Neutrophil (primary cell): ENCODE measurements around the gene LOXHD1.

Experiments
- H3K27ac ChIP-seq: fragments of 200-600 bp; sonication (generic); 2 replicates; pipeline ENCODE4 v1.5.1; 2016; ENCODE audit warnings: mild to moderate bottlenecking, moderate library complexity
- H3K27me3 ChIP-seq: fragments of 200-600 bp; sonication (generic); 2 replicates; pipeline ENCODE4 v1.6.0; 2016; ENCODE audit warnings: mild to moderate bottlenecking
- H3K36me3 ChIP-seq: fragments of 200-600 bp; sonication (generic); 2 replicates; pipeline ENCODE4 v1.5.1; 2017
- H3K4me1 ChIP-seq, 2 experiments: fragments of 200-600 bp in 1 of 2; sonication (generic) in 1 of 2; 1 replicate in 1 of 2; 2 replicates in 1 of 2; pipeline versions ENCODE4 v1.5.1 to v1.6.1; 2013 to 2016; ENCODE audit warnings: low read depth in 1 of 2, low read length in 1 of 2, mild to moderate bottlenecking in 1 of 2, moderate library complexity in 1 of 2; ENCODE audit not compliant: control insufficient read depth in 1 of 2, insufficient read depth in 1 of 2
- H3K4me3 ChIP-seq, 2 experiments: fragments of 200-600 bp in 1 of 2; sonication (generic) in 1 of 2; 1 replicate in 1 of 2; 2 replicates in 1 of 2; pipeline ENCODE4 v1.5.1; 2013 to 2016; ENCODE audit warnings: low read depth in 1 of 2, low read length in 1 of 2, mild to moderate bottlenecking in 1 of 2, moderate library complexity in 1 of 2
- H3K9me3 ChIP-seq: fragments of 200-600 bp; sonication (generic); 2 replicates; pipeline ENCODE4 v1.5.1; 2016
- TF ChIP-seq, protein P1 (sequence below): fragments of 200-600 bp; sonication (generic); IDR thresholded peaks from 2 replicates; pipeline ENCODE4 v1.5.1; 2016; ENCODE audit warnings: antibody characterized with exemption

LOXHD1 gene

DNA sequence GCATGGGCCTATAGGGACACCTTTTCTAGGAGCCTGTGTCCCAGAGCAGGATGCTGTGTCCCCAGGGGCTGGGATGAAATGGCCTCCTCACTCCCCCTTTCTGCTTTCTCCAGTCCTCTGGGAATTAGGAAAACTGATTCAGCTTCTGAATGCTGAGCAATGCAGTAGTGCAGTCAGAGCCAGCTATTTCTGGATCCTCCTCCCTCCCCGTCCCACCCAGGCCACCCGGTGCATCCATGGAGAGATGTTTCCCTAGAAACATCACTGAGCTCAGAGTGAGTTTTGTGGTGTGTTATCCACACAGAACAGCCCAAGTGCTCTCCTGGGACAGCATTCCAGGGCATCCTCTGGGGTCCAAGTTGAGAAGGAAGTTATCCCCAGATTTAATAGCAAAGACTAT lies 125.5 kb downstream of the LOXHD1 start:
- Histone ChIP-seq H3K4me1 (no peaks in the 10 kb centered on the region), H3K36me3 (peaks cover 98% of the 10 kb centered on the region), H3K4me3 (no peak overlapping the region)

DNA sequence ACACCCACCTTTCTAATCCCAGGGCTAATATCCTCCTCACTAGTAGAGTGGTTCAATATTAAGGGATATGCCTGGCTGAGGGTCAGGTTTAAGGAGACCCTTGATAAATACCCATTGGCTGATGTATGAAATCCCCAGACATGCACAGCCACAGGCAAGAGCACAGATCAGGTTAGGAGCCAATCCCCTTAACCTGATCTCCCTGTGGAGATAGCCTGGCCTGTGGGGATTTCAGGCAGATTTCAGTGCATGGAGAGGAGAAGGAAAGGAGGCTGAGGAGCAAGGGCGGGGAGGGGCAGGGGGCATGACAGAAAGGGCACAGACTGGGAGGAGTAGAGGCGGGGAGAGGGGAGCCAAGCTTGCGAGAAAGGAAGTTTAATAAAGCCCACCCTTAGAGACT lies 129.0 kb downstream of the LOXHD1 start:
- H3K4me3 ChIP-seq: no peak overlapping the region
- H3K36me3 ChIP-seq: peaks cover 98% of the 10 kb centered on the region
- no peak overlapping the region for H3K27ac ChIP-seq
- H3K9me3 ChIP-seq: no peaks in the 10 kb centered on the region
- no peaks in the 10 kb centered on the region for H3K4me1 ChIP-seq
- H3K27me3 ChIP-seq: no peaks in the 10 kb centered on the region
- TF ChIP-seq, protein P1, sequence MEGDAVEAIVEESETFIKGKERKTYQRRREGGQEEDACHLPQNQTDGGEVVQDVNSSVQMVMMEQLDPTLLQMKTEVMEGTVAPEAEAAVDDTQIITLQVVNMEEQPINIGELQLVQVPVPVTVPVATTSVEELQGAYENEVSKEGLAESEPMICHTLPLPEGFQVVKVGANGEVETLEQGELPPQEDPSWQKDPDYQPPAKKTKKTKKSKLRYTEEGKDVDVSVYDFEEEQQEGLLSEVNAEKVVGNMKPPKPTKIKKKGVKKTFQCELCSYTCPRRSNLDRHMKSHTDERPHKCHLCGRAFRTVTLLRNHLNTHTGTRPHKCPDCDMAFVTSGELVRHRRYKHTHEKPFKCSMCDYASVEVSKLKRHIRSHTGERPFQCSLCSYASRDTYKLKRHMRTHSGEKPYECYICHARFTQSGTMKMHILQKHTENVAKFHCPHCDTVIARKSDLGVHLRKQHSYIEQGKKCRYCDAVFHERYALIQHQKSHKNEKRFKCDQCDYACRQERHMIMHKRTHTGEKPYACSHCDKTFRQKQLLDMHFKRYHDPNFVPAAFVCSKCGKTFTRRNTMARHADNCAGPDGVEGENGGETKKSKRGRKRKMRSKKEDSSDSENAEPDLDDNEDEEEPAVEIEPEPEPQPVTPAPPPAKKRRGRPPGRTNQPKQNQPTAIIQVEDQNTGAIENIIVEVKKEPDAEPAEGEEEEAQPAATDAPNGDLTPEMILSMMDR: no peak

More for the DNA sequence above, 125.5 kb downstream of the LOXHD1 start:
- Histone ChIP-seq H3K27ac (no peak overlapping the region), H3K9me3 (no peaks in the 10 kb centered on the region), H3K27me3 (no peaks in the 10 kb centered on the region)
- TF ChIP-seq, protein P1: no peak

DNA sequence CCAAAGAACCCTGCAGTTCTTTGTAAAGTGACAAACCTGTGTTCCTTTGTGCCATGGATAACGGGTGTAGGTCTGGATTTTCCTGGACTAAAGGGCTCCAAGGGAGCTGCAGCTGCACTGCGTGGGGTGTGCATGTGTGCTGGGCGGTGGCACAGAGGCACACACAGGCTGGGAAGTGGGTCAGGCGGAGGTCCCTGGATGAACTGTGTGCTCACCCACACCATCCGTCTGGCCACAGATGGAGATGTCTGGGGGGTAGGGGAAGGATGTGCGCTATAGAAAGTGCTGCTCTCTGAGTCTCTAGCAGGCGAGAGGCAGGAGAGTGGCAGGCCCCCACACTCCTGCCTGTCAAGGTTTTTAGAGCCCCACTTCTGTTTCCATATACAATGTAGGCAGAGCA lies 137.2 kb downstream of the LOXHD1 start:
- H3K27me3 ChIP-seq: no peaks in the 10 kb centered on the region
- H3K4me1 ChIP-seq: no peaks in the 10 kb centered on the region
- H3K9me3 ChIP-seq: no peaks in the 10 kb centered on the region
- no peak overlapping the region for H3K27ac ChIP-seq
- no peak overlapping the region for H3K4me3 ChIP-seq
- TF ChIP-seq, protein P1: no peak
- peaks cover 99% of the 10 kb centered on the region for H3K36me3 ChIP-seq

DNA sequence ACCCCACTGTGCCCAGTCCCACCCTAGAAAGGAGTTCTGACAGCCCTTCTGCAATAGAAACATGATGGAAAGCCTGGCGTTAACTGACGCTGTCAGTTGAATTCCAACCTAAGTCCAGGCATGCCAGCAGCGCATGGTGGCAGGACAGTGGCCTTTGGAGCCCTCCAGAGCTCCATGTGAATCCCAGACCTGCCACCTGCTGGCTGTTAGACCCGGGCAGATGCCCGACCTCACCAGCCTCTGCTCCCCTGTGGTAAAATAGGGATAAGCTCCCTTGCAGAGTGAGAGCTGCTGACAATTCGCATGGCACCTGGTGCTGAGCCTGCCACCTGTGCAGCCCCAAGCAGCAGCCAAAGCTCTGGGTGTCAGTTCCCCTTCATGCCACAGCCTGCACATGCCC lies 138.6 kb downstream of the LOXHD1 start:
- H3K27ac ChIP-seq: no peak overlapping the region
- H3K4me1 ChIP-seq: no peaks in the 10 kb centered on the region
- H3K9me3 ChIP-seq: no peaks in the 10 kb centered on the region
- peaks cover 99% of the 10 kb centered on the region for H3K36me3 ChIP-seq
- H3K27me3 ChIP-seq: no peaks in the 10 kb centered on the region
- TF ChIP-seq, protein P1: no peak
- H3K4me3 ChIP-seq: no peak overlapping the region

DNA sequence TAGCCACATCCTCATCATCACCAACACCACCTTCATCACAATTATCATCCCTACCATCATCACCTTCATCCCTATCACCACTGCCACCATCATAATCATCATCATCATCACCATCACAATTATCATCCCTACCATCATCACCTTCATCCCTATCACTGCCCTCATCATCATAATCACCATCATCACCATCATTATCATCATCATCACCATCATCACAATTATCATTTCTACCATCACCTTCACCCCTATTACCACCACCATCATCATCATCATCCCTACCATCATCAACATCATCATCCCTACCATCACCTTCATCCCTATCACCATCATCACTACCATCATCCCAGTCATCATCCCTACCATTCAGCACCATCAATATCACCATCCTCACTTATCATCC lies 140.5 kb downstream of the LOXHD1 start:
- H3K27me3 ChIP-seq: no peaks in the 10 kb centered on the region

More for the DNA sequence above, 140.5 kb downstream of the LOXHD1 start:
- Histone ChIP-seq H3K4me1 (no peaks in the 10 kb centered on the region), H3K4me3 (no peak overlapping the region), H3K36me3 (peaks cover 97% of the 10 kb centered on the region), H3K9me3 (no peaks in the 10 kb centered on the region), H3K27ac (no peak overlapping the region)
- TF ChIP-seq, protein P1: no peak
